Right lobe of liver (tissue), 4 donors: Measurements from ENCODE around the gene TESMIN.

Experiments
- POLR2A ChIP-seq: fragments of 450-650 bp; IDR thresholded peaks from one replicate; pipeline ENCODE4 v1.6.1; 2017; ENCODE audit warnings: antibody characterized with exemption, mild to moderate bottlenecking
- TF ChIP-seq, protein P1 (sequence below), 4 donors: fragments of 200-600 bp in 3 of 4; fragments of 450-650 bp in 1 of 4; IDR thresholded peaks; one replicate each; pipeline versions ENCODE4 v1.5.1 to v1.8.0; 2016 to 2022; ENCODE audit warnings: antibody characterized with exemption in 4 of 4, mild to moderate bottlenecking in 2 of 4
- donor health status: DM: no; HTN: no; CAD: no.
- donor health status: DM: no; HTN: no; CAD: no.
- donor health status: DM: no; HTN: yes; CAD: no.

GRCh38 chr11:68727783-68728182 lies 23.5 kb downstream of the TESMIN start:
- TF ChIP-seq POLR2A: no peak
- TF ChIP-seq, protein P1, sequence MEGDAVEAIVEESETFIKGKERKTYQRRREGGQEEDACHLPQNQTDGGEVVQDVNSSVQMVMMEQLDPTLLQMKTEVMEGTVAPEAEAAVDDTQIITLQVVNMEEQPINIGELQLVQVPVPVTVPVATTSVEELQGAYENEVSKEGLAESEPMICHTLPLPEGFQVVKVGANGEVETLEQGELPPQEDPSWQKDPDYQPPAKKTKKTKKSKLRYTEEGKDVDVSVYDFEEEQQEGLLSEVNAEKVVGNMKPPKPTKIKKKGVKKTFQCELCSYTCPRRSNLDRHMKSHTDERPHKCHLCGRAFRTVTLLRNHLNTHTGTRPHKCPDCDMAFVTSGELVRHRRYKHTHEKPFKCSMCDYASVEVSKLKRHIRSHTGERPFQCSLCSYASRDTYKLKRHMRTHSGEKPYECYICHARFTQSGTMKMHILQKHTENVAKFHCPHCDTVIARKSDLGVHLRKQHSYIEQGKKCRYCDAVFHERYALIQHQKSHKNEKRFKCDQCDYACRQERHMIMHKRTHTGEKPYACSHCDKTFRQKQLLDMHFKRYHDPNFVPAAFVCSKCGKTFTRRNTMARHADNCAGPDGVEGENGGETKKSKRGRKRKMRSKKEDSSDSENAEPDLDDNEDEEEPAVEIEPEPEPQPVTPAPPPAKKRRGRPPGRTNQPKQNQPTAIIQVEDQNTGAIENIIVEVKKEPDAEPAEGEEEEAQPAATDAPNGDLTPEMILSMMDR (IDR thresholded peaks at IDR 0.05): no peak
